Upper lobe of left lung (tissue), 6 donors: Measurements from ENCODE around the gene KCNMA1. TPM values are rescaled to one million over a fixed set of nuclear protein-coding genes. Genes with fewer than 3 reads are reported as not detected.

Experiments used
- ATAC-seq, 2 donors: fragments of 200-7000 bp; cut with Tn5 transposase; one replicate each; pipeline ENCODE4 v1.9.1; 2022; ENCODE audit warnings: mild to moderate bottlenecking in 2 of 2, moderate library complexity in 2 of 2; ENCODE audit not compliant: low FRiP score in 2 of 2
- DNase-seq, 2 donors: peaks; one replicate each; pipeline ENCODE4 v3.0.0-alpha.2; 2019 to 2020
- H3K27ac ChIP-seq, 4 donors: fragments of 200-600 bp; sonication (generic); one replicate each; pipeline ENCODE4 v1.5.1; 2016 to 2019
- H3K27me3 ChIP-seq, 4 donors: fragments of 200-600 bp; sonication (generic); one replicate each; pipeline ENCODE4 v1.5.1; 2017 to 2019
- H3K36me3 ChIP-seq, 4 donors: fragments of 200-600 bp; sonication (generic); one replicate each; pipeline ENCODE4 v1.5.1; 2016 to 2019
- H3K4me1 ChIP-seq, 4 donors: fragments of 200-600 bp; sonication (generic); one replicate each; pipeline ENCODE4 v1.5.1; 2018 to 2019
- H3K4me3 ChIP-seq, 4 donors: fragments of 200-600 bp; sonication (generic); one replicate each; pipeline ENCODE4 v1.5.1; 2017 to 2019; ENCODE audit warnings: mild to moderate bottlenecking in 2 of 4, moderate library complexity in 1 of 4
- H3K9me3 ChIP-seq, 4 donors: fragments of 200-600 bp; sonication (generic); one replicate each; pipeline ENCODE4 v1.5.1; 2018 to 2019
- EP300 ChIP-seq, 4 donors: sonication (generic); formaldehyde crosslinking; IDR thresholded peaks; one replicate each; pipeline ENCODE4 v1.5.1; 2017; ENCODE audit warnings: antibody characterized with exemption in 4 of 4, control low read depth in 2 of 4
- POLR2A ChIP-seq, 4 donors: fragments of 450-650 bp; IDR thresholded peaks; one replicate each; pipeline ENCODE4 v1.5.1; 2016 to 2017; ENCODE audit warnings: antibody characterized with exemption in 4 of 4, mild to moderate bottlenecking in 2 of 4
- POLR2AphosphoS5 ChIP-seq, 2 donors: sonication (generic); formaldehyde crosslinking; IDR thresholded peaks; one replicate each; pipeline ENCODE4 v1.5.1; 2017; ENCODE audit warnings: antibody characterized with exemption in 2 of 2
- WGBS, 2 donors: methylation state at CpG; one replicate each; pipeline ENCODE4 v1.1.5; 2017 to 2018; 5-methylcytosine and 5-hydroxymethylcytosine counted together
- total RNA-seq, 6 donors: library from RNA; depleted of rRNA in 4 of 6; stranded (reverse); fragments of >200 nt in 4 of 6; gene quantifications; one replicate each; pipeline versions ENCODE4 v1.1.0 to v1.2.1, GENCODE V29; 2016 to 2021
- TF ChIP-seq, protein P1 (sequence below), 6 experiments: fragments of 450-650 bp in 4 of 6; fragments of 200-600 bp in 2 of 6; sonication (generic) in 2 of 6; IDR thresholded peaks; one replicate each; pipeline ENCODE4 v1.5.1; 2016 to 2019; ENCODE audit warnings: antibody characterized with exemption in 6 of 6
- donor health status: DM: no; HTN: no; CAD: no; lungs with moderate emphysema.
- donor health status: DM: no; HTN: yes; CAD: no; lungs with severe emphysema.

KCNMA1 gene
- total RNA-seq, 6 donors from 2014 or later: 5.8 to 107 (median 22.0) TPM

DNA sequence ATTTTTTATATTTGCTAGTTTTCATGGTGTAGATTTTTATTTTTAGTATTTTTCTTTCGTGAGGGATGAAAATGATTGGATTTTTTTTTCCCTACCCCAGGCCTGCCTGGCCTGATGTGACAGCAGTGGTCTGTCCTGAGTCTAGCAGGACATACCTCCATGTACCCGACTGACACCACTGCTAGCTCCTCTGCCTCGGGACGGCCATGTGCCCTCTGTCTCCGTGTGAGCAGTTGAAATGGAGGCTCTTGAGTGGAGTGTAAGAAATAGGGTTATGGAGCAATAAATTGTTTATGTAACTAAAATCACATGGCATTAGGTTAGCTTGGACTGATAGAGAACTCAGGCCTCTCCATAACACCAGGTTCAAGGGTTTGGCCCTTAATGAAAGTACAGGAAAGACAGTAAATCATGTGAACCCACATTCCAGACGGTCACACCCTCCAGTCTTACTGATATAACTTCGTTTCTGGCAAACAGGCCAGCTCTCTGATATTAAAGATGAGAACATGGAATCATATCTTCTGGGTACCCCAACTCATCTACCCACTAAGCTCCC lies 734.1 kb downstream of the KCNMA1 start:
- Histone ChIP-seq H3K27me3 (no peaks in the 10 kb centered on the region), H3K4me1 (no peaks in the 10 kb centered on the region), H3K4me3 (no peak overlapping the region), H3K27ac (no peak overlapping the region), H3K9me3 (no peaks in the 10 kb centered on the region), H3K36me3 (no peaks in the 10 kb centered on the region)
- TF ChIP-seq POLR2A (IDR thresholded peaks at IDR 0.05): no peak
- TF ChIP-seq, protein P1, sequence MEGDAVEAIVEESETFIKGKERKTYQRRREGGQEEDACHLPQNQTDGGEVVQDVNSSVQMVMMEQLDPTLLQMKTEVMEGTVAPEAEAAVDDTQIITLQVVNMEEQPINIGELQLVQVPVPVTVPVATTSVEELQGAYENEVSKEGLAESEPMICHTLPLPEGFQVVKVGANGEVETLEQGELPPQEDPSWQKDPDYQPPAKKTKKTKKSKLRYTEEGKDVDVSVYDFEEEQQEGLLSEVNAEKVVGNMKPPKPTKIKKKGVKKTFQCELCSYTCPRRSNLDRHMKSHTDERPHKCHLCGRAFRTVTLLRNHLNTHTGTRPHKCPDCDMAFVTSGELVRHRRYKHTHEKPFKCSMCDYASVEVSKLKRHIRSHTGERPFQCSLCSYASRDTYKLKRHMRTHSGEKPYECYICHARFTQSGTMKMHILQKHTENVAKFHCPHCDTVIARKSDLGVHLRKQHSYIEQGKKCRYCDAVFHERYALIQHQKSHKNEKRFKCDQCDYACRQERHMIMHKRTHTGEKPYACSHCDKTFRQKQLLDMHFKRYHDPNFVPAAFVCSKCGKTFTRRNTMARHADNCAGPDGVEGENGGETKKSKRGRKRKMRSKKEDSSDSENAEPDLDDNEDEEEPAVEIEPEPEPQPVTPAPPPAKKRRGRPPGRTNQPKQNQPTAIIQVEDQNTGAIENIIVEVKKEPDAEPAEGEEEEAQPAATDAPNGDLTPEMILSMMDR (IDR thresholded peaks at IDR 0.05): no peak
- TF ChIP-seq EP300 (IDR thresholded peaks at IDR 0.05): no peak
- TF ChIP-seq POLR2AphosphoS5 (IDR thresholded peaks at IDR 0.05): no peak
- peak in 1 of 2 donors; percentile 57 for ATAC-seq
- 58 to 62% methylated on average over 7 of the region's 7 CpGs for WGBS, 2 donors
- DNase-seq: no peak

DNA sequence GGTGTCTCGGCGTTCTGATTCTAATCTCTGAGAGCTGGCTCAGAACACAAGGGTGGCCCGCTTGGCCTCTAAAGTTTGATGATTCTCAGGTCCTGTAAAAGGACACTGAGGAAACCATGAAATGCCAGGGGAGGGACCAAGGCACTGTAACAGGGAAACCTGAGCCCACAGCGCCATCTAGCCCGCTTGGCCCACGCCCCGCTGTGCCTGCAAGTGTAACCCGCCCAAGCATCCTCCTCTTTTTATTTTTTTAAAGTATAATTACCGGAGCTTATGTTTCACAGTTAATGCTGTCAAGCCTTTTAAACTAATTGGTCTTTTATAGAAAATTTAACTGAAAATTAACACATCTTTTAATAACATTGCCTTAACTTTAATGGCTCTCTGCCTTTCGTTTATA lies 734.7 kb downstream of the KCNMA1 start:
- DNase-seq: peak in 1 of 2 donors; percentile 70
- no peak for ATAC-seq
- 69 to 70% methylated on average over 10 of the region's 10 CpGs for WGBS, 2 donors

DNA sequence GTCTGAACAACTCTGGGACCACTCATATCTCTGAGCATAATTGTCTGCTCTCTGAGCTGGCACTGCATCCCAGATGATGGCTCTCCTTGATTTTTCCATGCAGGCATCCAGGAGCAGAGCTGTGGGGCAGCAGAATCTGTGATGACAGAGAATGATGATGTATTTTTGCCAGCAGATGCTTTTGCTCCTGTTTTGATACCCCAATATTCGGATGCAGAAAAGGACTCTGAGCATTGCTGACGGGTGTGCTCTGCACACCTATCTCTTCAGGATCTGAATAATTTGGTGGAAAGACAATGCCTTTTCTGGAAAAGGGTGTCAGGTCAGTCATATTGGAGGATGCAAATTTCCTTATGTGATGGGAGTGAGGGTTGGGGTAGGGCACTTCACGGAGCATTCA lies 735.9 kb downstream of the KCNMA1 start:
- no peaks in the 10 kb centered on the region for H3K9me3 ChIP-seq
- no peaks in the 10 kb centered on the region for H3K36me3 ChIP-seq
- DNase-seq (no peak), ATAC-seq (no peak)
- WGBS, 2 donors: 97% methylated on average over 3 of the region's 3 CpGs
- no peak for TF ChIP-seq POLR2AphosphoS5 (IDR thresholded peaks at IDR 0.05)
- TF ChIP-seq, protein P1 (IDR thresholded peaks at IDR 0.05): no peak
- TF ChIP-seq EP300 (IDR thresholded peaks at IDR 0.05): no peak
- no peak for TF ChIP-seq POLR2A (IDR thresholded peaks at IDR 0.05)
- H3K4me3 ChIP-seq: no peak overlapping the region
- no peak overlapping the region for H3K27ac ChIP-seq
- no peaks in the 10 kb centered on the region for H3K4me1 ChIP-seq
- H3K27me3 ChIP-seq: no peaks in the 10 kb centered on the region

More for the DNA sequence above, 734.7 kb downstream of the KCNMA1 start:
- H3K9me3 ChIP-seq: no peaks in the 10 kb centered on the region
- no peak overlapping the region for H3K27ac ChIP-seq
- no peaks in the 10 kb centered on the region for H3K4me1 ChIP-seq
- no peak overlapping the region for H3K4me3 ChIP-seq
- H3K36me3 ChIP-seq: no peaks in the 10 kb centered on the region
- TF ChIP-seq POLR2A (IDR thresholded peaks at IDR 0.05) (no peak), POLR2AphosphoS5 (IDR thresholded peaks at IDR 0.05) (no peak)
- no peaks in the 10 kb centered on the region for H3K27me3 ChIP-seq

DNA sequence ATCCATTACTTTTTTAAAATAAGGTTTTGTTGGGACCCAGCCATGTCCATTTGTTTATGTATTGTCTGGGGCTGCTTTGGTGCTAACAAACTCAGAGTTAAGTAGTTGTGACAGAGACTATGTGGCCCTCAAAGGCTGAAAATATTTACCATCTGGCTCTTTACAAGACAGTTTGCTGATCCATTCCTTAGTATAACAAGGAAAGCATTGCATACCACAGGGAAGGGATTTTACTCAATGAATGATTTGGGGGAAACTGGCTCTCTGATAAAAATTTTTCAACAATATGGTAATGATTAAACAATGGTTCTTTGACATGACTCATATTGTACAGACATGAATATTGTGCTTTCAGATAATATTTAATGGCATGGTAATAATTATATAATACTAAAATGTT lies 738.1 kb downstream of the KCNMA1 start:
- ATAC-seq (no peak), DNase-seq (no peak)
- Histone ChIP-seq H3K36me3 (no peaks in the 10 kb centered on the region), H3K4me1 (no peaks in the 10 kb centered on the region), H3K27ac (no peak overlapping the region), H3K4me3 (no peak overlapping the region), H3K27me3 (no peaks in the 10 kb centered on the region), H3K9me3 (no peaks in the 10 kb centered on the region)
- no peak for TF ChIP-seq POLR2AphosphoS5 (IDR thresholded peaks at IDR 0.05)
- TF ChIP-seq, protein P1 (IDR thresholded peaks at IDR 0.05): no peak
- TF ChIP-seq EP300 (IDR thresholded peaks at IDR 0.05): no peak
- no peak for TF ChIP-seq POLR2A (IDR thresholded peaks at IDR 0.05)

DNA sequence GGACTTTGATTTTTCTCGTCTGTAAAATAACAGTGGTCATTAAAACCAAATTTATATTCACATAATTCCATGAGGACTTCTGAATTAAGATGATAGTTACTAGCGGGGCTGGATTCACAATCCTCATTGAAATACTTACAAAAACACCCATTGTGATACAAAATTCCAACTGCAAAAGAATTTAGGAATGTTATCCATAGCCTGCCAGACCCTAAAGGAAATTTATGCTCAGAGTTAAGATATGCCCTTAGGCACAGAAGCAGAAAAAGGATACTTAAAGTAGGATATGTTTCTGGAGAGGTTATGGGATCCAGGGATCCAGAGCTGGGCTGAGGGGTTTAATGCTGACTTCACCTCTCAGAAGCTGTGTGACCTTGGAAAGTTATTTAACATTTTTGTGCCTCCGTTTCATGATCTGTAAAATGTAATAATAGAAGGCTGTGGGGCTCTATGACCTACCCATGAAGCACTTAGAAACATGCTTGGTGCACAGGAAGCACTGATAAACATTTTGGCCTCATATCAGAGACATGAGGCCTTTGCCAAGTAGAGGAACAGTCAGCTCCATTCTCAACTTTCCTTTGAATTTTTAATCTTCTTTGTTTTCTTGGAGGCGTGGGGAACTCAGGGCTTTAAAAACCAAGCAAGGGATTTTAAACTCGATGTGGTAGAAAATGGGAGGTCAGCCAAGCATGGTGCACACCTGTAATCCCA lies 744.7 kb downstream of the KCNMA1 start:
- WGBS, 2 donors: 69 to 80% methylated on average over 5 of the region's 5 CpGs
- Histone ChIP-seq H3K27me3 (no peaks in the 10 kb centered on the region), H3K27ac (no peak overlapping the region), H3K4me3 (no peak overlapping the region), H3K9me3 (no peaks in the 10 kb centered on the region), H3K4me1 (no peaks in the 10 kb centered on the region), H3K36me3 (no peaks in the 10 kb centered on the region)
- TF ChIP-seq, protein P1 (IDR thresholded peaks at IDR 0.05): no peak
- no peak for TF ChIP-seq POLR2A (IDR thresholded peaks at IDR 0.05)
- no peak for TF ChIP-seq POLR2AphosphoS5 (IDR thresholded peaks at IDR 0.05)
- no peak for TF ChIP-seq EP300 (IDR thresholded peaks at IDR 0.05)
- no peak for DNase-seq
- no peak for ATAC-seq
